HG03139 (cell line): ENCODE data around the gene PAQR9.

Experiments used
- ATAC-seq: cut with Tn5 transposase; IDR thresholded peaks from one replicate; pipeline ENCODE4 v1.9.1; 2021; ENCODE audit not compliant: unreplicated experiment

The PAQR9 gene

DNA sequence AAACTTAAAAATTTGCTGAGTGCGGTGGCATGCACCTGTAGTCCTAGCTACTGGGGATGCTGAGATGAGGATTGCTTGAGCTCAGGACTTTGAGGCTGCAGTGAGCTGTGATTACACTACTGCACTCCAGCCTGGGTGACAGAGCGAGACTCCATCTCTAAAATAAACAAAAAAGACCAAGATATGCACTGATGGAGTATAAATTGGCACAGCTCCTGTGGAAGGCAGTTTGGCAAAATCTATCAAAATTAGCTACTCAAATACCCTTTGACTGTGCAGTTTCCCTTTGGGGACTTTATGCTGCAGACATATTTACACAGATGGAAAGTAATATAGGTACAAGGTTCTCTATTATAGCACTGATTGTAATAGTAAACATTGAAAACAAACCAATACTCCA lies 19.8 kb upstream of the PAQR9 start:
- ATAC-seq: no peak

GRCh38 chr3:142982038-142982773 lies 18.7 kb upstream of the PAQR9 start:
- ATAC-seq: no peak

DNA sequence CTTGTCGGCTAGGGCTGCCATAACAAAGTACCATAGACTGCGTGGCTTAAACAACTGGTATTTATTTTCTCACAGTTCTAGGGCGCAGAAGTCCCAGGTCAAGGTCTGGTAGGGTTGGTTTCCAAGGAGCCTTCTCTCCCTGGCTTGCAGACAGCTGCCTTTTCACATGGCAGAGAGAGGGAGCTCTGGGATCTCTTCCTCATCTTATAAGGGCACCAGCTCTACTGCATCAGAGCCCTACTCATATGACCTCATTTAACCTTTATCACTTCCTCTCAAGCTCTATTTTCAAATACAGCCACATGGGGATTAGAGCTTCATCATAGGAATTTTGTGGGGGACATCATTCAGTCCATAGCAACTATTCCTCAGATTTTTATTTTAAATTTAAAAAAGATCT lies 17.6 kb upstream of the PAQR9 start:
- ATAC-seq: no peak

DNA sequence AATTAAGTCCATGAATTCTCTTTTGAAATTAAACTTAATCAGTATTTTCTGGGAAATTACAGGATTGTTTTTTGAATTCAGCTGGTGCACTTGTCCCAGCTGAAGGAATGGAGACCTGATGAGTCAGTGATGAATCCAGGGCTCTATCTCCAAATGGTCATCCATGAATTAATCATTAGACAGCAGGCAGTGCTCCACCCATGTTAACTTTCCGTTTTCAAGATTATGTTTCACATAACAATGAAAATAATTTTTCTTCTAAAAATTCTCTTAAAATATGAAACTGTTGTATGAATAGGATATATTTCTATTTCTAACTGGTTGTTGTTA lies 13.9 kb upstream of the PAQR9 start:
- ATAC-seq: no peak

- ATAC-seq: no peak
Observed at GRCh38 chr3:142976621-142977398, 13.3 kb upstream of the PAQR9 start.

DNA sequence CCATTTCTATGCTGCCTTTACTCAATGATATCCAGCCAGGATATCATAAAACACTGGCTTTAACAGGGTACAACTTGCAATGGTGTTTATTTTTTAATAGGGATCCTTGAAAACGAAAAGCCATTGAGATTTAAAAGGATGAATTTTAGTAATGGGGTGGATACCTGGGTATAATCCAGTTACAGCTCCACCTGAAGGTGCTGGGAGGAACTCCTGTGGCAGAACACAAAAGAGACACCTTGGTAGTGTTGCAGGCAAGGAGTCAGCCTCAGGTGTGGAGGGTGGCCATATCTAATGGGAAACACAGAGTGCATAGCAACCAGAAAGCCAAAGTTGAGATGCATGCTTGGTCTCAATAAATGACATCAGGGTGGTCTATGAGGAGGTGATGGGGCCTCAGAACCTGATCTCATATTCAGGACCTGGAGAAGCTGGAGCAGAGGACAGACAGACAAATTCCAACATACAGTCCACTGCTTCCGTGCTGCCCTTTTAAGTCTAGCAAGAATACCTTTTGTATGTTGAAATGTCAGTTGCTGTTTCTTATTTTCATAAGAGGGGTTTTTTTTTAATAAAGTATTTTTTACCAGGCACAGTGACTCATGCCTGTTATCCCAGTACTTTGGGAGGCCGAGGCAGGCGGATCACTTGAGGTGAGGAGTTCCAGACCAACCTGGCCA lies 12.0 kb upstream of the PAQR9 start:
- ATAC-seq: no peak

DNA sequence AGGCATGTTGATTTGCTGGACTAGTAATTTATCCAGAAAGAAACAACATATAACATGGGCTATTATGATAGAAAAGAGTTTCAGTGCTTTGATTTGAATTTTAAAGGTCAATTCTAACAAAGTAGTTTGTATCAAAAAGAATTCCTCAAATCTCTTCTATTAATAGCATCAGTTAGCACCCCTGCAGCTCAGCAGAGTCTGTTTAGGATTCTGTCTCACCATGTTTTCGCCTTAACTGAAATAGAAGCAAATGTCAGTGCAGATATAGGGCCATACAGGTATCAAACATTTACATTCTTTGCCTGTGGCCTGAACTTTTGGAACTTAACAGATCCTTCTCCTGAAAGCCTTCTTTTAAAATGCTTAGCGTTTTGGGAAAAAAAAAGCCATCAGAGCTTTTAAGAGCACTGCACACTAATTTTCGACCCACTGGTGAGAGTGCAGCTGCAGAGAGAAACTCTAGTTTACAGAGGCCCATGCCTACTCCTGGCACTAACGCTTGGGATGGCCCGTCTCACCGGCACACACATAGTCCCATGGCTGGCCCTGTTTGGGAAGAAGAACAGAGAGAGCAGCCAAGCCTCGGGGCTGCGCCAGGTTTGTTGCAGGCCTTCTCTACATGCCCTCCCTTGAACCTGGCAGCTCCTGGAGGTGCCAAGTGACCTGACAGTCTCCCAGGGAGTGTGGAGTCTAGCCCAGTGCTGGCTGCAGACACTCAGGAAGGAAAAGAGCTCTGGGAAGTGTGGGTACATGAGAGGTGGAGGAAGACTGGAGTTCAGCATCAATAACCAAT lies 9.9 kb upstream of the PAQR9 start:
- no peak for ATAC-seq

DNA sequence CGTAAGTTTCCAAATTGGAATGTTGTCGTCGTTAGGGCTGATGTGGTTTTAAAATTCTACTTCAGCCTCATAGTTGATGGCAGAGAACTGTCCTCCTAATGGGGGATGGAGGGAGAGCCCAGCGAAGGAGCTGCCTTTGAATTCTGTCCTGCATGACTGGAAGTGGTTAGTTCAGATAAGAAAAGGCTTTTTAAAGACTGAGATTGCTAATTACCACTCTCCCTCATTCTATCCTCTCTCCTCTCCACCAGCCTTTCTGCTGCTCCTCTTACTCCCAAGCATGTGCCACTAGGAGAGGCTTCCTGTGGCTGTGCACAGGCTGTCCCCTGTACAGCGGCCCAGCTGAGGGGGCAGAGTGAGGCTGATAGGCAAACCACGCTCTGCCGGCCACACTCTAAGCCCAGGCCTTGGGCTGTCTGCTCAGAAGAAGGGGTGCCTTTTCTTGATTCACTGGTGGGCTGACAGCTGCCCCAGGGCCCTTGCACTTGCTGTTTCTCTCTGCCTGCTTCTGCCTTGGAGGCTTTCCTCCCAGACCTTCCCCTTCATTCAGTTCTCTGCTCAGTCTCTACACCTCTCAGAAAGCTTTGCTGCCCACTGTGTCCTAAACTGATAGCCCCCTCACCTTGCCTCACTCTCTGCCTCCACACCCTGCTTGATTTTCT lies 8.7 kb upstream of the PAQR9 start:
- no peak for ATAC-seq

- no peak for ATAC-seq
Observed at GRCh38 chr3:142971431-142971830, 8.0 kb upstream of the PAQR9 start.

GRCh38 chr3:142968319-142969025 lies 5.0 kb upstream of the PAQR9 start:
- ATAC-seq: no peak

DNA sequence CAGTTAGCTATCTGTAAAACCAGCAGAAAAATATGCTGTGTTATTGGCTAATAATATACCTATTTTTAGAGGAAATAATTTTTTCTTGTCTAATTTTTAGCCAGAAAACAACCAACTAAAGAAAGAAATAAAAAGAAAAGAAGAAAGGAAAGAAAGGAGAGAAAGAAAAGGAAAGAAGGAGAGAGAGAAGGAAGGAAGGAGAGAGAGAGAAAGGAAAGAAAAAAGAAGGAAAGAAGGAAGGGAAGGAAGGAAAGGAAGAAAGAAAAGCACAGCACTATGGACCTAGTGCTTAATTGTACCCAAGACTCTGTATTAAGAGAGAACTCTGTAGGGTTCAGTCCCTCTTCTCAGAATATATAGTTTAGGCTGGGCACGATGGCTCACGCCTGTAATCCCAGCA lies 3.3 kb upstream of the PAQR9 start:
- ATAC-seq: no peak

DNA sequence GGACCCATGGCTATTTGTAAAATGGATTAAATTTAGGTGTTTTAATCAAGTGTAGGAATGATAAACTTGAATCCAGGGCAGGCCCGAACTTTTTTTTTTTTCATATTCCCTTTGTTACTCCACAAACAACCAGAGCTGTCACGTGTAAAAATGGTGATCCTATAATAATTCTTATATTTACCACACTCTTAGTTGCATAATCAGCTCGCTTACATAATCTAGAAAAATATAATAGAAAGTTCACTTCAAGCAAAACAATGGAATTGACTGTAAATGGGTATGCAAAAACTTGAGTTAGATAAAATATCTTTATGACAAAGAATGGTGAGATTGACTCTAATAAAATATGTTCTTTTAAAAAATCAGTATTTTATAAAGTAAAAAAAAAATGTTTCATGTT lies 2.1 kb upstream of the PAQR9 start:
- no peak for ATAC-seq

DNA sequence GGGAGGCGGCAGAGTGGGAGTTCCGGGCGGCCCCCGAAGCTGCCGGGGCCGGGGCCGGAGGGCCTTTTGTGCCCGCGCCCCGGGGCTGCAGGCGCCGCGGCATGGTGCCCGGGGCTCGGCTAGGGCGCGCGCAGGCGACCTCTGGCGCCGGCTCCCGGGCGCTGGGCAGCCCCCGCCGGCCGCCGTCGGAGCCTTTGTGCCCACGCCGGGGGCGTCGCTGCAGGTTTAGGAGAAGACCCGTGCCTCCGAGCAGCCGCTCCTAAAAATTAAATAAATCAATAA lies 299 bp downstream of the PAQR9 start:
- no peak for ATAC-seq

DNA sequence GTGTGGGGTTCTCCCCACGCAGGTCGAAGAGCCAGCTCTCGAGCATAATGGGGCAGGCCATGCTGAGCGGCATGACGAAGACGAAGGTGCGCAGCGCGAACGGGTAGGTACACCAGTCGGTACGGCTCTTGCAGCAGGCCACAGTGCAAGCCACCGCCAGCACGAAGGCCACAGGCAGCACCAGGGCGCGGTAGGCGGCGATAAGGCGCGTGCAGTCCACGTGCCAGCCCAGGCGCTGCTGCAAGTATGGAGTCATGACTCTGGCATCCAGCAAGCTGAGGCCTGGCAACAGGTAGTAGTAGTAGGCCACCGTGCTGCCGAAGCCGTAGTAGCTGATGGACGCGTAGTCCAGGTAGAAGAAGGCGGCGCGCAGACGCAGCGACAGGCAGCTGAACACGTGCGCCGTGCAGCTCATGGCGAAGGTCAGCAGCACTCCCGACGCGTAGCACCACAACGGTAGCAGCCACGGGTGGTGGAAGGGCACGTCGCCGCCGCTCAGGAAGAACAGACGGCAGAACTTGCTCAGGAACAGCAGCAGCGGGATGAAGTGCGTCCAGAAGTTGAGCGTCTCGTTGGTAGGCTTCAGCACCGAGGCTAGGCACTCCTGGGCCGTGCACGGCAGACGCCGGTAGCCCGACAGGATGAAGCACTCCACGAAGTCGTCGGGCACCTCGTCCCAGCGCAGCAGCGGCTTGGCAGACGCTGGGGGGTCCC lies 797 bp downstream of the PAQR9 start:
- no peak for ATAC-seq

DNA sequence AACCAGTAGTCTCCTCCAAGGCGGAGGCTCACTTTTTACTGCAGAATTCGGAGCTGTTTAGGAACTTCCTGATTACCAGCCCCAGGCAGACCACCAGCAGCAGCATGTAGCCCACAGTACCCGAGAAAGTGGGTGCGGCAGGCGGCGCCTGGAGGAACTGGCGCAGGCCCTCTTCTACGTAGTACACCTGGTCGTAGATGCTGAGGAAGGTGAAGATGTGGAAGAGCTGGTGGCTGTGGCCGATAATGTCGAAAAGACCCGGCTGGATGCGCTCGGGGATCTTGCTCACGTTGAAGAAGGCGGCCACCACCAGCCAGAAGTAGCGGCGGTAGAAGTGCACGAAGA lies 1.3 kb downstream of the PAQR9 start:
- no peak for ATAC-seq

- ATAC-seq: no peak
Observed at GRCh38 chr3:142961539-142961938, 1.9 kb downstream of the PAQR9 start.

DNA sequence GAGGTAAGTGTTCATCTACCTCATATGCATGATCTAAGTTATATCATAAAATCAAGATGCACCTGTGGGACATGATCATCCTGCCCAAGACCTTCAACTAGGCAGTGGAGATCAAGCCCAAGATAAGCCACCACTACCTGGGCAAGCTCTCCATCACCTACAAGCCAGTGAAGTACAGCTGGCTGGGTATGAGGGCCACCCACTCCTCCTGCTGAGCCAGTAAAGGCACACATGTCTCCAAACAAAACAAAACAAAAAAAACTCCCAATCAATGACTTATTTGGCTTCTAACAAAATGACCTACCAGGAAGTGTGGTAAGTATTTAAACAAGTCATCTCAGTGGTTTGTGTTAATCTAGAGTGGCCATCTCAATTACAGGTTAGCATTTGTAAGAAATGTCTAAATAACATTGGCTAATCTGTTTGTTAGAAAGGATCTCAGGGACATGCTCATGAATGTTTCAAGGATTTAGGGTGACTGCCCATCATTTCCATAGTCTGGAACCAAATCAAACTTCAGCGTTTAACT lies 3.1 kb downstream of the PAQR9 start:
- no peak for ATAC-seq

DNA sequence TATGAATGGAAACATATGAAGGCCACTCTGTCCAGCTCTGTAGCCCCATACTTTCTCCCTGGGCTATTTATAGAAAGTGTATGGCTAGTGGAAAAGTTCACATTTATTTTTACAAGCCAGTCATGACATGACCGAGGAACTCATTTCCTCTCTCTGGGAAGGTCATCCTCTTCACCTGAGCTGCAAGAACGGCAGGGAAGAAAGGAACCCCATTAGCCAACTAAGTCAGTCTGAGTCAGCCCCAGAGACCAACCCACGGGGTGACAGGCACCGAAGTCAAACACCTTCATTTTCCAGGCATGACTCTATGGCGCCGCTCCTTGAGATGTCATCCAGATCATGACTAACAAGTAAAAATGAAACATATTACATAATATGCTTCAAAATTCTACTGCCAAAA lies 4.8 kb downstream of the PAQR9 start:
- no peak for ATAC-seq

GRCh38 chr3:142953443-142953842 lies 10.0 kb downstream of the PAQR9 start:
- ATAC-seq: no peak
